Heart left ventricle (tissue), 13 donors: ENCODE measurements around the gene GART.

Source experiments
- CTCF ChIP-seq, 12 donors: fragments of 200-600 bp; sonication (generic) in 4 of 12; IDR thresholded peaks; one replicate each; pipeline versions ENCODE4 v1.5.0 to v1.8.0; 2018 to 2022; ENCODE audit warnings: antibody characterized with exemption in 12 of 12, mild to moderate bottlenecking in 5 of 12
- POLR2A ChIP-seq, 2 donors: fragments of 450-650 bp; IDR thresholded peaks; one replicate each; pipeline ENCODE4 v1.6.1; 2017; ENCODE audit warnings: antibody characterized with exemption in 2 of 2, mild to moderate bottlenecking in 2 of 2, moderate library complexity in 2 of 2
- donor health status: ischemic (EF 13 %, LVEDD 7.1; RV severe dilation, severe dysfunction).
- donor health status: DM: no; HTN: yes; CAD: no.
- donor health status: DM: no; HTN: no; CAD: no.
- donor health status: ischemic (EF 25% LVEDD 6.9; RV normal size, moderate dysfunction).
- donor health status: ischemic (EF 25% LVEDD 5.7; RV mildly dilated, moderate dysfunction).
- donor health status: ischemic (EF 35%, LVEDD 5.7; RV mildly dilated, moderate dysfunction).
- donor health status: nonischemic (EF 11% LVEDD 7.7; RV severe dilation, severe dysfunction).
- donor health status: DM: yes; HTN: yes; CAD: no.
- donor health status: PGD.
- donor health status: ischemic (EF 29% LVEDD 5.4; RV normal size, mild dysfunction).
- donor health status: nonischemic (EF 23%, LVEDD 6.1; RV moderate dilation, normal function).

GRCh38 chr21:33481314-33481943, 60.5 kb downstream of the GART start:
- TF ChIP-seq CTCF (IDR thresholded peaks at IDR 0.05): no peak
- TF ChIP-seq POLR2A (IDR thresholded peaks at IDR 0.05): no peak
